Epidermal melanocyte (primary cell): Measurements from ENCODE around the gene CTSC.
"Not testable (repeated sequence)": the region's sequence is repeated elsewhere in the genome, so short reads cannot be mapped to it uniquely, and the experiment has no call there.

Experiments
- DNase-seq: peaks from one replicate; pipeline ENCODE4 v3.0.0; 2011; ENCODE audit warnings: low spot score; ENCODE audit not compliant: insufficient read length

The CTSC gene

DNA sequence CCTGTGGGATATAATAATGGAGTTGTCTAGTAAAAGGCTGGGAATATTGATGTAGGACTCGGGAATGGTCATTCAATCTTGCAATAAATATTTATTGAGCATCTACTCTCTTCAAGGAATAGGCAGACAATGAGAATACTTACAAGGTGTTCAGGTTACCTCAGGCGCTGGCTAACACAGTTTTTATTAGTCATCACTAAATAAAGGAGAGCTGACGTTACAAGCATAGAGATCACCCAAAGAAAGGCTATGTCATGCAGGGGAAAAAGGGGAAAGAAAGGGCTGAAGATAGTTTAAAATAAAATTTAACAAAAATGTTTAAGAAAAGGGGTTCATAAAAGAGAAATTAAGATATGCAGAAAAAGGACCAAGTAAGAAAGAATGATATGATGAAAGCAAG lies 15.8 kb upstream of the CTSC start:
- DNase-seq, result no peak

DNA sequence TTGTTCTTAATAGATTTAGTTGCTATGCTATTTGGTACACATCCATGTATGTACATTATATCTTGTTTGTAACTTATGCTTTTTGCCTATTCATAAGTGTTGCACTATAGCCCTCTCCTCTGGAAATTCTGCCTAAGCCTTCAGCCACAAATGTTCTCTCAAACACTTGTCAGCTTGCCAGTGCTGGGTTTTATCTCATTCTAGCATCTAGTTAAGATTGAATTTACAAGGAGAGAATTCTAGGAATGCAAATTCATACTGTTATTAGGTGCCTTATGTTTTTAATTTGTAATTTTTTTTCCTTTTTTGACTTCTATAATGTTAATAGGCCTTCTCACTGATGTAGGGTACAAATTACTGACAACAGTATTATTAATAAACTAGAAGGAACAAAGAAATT lies 14.6 kb upstream of the CTSC start:
- DNase-seq, result no peak

DNA sequence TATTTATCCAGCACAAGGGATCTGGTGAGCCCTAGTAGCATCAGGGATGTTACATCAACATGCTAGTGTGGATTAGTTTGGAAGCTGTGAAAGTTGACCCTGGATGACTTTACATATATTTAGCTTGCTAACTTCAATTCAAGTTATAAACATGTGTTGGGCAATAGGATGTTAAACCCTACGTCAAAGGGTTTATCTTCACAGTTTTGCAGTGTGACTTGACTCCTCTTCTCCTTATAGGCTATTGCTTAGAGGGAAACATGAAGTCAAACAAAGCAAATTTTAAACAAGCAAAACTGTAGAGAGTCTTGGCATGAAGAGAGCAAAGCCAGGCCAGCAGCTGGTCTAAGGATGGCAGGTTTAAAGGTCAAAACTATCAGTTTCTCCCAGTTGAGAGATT lies 11.3 kb upstream of the CTSC start:
- DNase-seq, result no peak

DNA sequence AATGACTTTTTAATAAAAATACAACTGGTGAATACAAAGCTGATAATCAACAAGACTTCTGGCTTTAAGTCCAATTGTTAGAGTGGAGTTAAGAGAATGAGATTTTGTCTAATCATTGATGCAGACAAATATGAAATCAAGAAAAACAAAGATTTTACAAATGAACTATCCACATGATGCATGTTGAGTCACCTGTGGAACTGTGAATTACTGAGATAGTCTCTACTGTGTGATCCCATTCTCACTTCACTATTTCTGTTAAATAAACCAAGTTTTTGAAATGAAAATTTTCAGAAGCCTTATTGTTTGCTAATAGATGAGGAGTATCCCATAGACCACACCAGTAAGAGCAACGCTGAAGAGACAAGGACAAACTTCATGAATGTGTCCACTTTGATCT lies 8.4 kb upstream of the CTSC start:
- no peak for DNase-seq

DNA sequence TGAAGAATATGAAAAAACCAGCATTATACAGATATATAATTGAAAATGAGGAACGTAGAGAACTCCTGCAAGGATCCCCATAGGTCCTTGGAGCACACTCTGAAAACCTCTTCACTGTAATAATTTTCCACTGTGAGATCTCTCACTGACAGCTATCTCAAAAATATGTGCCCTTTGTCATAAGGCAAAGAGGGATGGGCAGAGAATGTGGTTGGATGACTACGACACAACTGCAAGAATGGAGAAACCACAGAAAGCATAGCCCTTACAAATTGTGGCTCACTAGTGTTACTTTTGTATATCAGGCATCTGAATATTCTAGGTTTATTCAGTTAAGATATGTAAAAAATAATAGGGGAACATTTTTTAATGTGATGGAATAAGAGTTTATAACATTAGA lies 7.9 kb upstream of the CTSC start:
- no peak for DNase-seq

DNA sequence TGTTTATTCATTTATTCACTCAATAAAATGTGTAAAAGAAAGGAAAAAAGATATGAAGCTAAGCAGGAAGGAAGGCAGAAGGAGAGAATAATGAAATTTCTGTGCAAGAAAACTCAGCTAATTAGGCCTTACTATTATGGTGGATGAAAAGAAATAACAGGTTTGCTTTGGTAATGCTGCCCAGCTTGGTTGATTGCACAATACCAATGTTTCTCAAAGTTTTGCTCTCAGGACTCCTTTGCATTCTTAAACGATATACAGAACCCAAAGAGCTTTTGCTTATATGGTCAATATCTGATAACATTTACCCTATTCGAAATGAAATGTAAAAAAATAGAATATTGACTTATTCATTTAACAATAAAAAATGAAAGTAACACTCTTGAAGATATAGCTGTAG lies 7.3 kb upstream of the CTSC start:
- DNase-seq, result no peak

DNA sequence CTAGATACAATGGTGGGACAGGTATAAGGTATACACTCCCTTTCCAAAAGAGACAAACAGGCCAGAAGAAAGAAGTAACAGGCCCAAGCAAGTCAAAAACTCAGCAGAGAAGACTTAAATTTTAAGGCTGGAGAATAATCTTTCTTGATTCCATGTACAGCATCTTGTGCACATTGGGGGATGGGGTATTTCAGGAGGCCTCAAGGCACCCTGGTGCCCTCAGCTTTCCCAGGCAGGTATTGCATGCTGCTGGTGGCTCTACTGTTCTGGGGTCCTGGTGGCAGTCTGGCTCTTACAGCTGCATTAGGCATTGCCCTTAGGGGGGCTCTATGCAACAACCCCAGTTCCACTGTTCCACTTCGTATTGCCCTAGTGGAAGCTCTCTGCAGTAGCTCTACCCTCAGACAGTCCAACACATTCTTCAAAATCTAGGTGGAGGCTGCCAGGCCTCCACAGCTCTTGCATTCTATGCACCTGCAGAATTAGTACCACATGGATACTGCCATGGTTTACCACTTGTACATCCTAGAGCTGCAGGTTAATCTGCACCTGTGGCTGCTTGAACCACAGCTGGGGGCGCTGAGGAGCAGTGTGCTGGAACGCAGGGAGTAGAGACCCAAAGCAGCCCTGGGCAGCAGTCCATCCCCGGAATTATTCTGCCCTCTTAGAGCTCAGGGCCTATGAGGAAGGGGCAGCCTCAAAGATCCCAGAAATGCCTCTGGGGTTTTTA lies 4.2 kb upstream of the CTSC start:
- DNase-seq, result no peak

DNA sequence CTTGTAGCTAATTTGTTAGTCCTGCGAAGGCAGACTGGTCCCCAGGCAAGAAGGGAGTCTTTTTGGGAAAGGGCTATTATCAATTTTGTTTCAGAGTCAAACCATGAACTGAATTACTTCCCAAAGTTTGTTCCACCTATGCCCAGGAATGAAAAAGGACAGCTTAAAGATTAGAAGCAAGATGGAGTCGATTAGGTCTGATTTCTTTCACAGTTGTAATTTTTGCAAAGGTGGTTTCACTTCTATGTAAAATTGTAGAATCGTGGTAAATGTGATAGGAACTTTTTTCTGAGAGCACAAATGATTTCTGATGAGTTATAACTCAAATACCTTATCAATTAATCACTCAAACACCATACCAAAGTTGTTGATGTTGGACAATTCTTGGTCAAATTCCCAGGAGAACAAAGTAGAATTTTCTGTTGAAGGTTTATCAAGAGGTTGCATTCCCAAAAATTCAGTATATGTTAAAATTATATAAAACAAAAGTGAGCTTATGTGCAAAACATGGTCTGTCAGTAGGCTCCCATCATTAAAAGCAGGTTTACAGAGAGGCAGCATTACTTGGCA lies 2.9 kb upstream of the CTSC start:
- no peak for DNase-seq

DNA sequence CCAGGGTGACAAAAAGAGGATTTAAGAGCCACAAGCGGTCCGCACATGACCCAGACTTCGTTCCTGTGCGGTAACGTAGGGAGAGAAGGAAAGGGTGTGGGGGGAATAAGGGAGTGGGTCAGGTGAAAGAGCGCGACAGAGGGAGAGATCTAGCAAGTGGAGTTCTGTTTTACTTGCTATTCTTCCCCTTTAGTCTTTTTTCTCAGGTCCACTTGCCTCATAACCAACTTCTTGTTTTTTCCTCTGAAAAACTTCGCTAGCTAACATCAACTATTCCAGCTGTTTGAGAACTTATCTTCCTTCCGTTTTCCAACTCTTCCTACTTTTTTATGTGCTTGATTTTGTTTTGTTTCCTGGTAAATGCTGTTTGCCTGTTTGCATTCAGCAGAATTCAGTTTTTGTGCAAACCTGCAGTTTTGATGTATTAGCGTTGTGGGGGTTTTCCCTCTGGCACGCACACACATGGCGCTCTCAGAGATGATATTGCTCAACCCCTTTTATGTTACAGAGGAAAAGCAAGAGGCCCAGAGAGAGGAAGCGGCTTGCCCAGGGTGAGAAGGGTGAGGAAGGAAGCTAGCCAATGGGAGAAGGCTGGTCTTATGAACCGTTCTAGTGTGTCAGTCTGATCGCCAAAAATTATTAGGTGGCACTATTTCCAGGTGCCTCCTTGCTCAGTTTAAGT lies 592 bp upstream of the CTSC start:
- DNase-seq, result no peak

DNA sequence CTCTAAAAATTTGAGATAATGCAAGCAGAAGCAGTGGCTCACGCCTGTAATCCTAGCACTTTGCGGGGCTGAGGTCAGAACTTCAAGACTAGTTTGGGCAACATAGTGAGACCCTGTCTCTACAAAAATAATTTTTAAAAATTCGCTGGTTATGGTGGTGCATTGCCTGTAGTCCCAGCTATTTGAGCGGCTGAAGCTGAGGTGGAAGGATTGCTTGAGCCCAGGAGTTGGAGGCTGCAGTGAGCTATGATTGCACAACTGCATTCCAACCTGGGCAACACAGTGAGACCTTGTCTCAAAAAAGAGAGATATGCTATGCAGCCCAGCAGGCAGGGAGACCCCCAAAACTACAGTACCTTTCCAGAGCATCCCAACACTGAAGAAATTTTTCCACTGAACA lies 2.3 kb downstream of the CTSC start:
- DNase-seq, result no peak

DNA sequence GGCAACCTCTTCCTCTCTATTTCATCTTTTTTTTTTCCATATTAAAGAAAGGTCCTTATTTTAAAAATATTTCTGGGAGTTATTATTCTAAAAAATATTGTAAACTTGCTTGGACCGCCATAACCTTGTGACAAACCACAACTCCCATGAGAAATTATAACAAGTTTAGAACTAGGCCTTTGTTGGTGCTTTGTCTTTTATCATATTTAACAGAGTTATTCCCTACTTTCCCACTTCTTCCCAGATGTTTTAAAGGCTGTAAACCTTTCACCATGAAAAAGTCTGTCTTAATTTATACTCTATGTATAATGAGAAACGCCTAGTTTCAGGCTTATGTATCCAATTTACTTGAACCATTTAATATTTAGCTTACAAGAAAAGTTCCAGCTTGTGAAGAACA lies 3.7 kb downstream of the CTSC start:
- DNase-seq, result no peak

DNA sequence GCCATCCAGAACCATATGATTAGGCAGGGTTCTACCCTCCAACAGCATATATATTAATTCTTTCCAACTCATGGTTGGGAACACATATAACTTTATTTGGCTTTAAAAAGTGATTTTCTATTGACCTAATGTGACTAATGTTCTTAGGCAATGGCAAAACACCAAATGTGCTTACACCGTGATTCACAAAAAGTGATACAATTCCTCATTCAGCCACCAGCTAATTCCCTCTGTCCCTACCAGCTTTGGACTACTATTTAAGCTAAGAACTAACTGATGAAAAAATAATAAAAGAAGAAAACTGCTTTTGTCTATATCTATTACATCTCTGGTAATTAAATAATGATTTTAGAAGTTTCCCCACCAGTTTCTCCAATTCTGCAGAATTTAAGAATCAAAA lies 4.7 kb downstream of the CTSC start:
- no peak for DNase-seq

DNA sequence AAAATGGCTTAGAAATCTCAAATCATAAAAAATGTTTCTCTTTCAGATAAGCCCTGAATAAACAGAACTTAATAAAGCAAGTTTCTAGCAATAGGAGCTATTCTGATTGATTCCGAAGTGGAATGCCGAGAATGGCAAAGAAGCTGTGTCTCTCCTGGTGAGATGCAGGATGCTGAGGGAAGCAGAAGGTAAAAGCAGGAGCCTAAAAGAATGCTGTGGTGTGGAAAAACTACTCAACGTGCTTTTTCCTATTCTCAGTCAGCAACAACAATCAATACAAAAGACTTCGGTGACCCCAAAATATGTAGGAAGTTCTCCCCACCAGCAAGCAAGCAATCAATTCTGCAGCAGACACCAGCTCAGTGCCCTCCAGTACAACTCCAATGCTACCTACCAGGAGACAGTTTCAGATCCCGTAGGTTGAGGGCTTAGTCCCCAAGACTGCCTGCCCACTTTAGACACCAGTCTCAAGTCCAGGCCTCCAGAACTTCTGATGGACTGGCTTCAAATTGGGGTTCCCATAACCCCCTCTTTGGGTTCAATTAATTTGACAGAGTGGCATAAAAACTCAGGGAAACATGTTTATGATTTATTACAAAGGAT lies 6.6 kb downstream of the CTSC start:
- no peak for DNase-seq

DNA sequence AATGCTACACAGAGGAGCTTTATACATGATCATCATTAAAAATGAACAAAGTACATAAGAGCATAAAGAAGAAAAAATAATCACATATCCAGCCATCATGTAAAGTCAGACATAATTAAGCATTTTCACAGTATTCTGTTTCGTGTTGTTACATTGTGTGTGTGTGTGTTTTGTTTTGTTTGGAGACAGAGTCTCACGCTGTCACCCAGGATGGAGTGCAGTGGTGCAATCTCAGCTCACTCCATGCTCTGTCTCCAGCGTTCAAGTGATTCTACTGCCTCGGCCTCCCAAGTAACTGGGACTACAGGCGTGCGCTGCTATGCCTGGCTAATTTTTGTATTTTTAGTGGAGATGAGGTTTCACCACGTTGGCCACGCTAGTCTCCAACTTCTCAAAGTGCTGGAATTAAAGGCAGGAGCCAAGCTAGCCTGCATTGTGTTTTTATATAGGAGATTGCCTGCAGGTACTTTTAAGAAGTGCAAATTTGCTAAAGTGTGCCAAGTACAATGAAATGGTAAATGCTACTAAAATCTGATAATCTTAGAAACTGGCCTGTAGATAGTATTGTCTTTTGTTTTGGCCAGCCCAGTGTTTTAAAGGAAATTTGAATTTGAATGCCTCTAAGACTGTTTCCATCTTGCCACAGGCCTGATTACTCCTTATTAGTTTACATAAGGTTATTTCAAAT lies 7.8 kb downstream of the CTSC start:
- no peak for DNase-seq

DNA sequence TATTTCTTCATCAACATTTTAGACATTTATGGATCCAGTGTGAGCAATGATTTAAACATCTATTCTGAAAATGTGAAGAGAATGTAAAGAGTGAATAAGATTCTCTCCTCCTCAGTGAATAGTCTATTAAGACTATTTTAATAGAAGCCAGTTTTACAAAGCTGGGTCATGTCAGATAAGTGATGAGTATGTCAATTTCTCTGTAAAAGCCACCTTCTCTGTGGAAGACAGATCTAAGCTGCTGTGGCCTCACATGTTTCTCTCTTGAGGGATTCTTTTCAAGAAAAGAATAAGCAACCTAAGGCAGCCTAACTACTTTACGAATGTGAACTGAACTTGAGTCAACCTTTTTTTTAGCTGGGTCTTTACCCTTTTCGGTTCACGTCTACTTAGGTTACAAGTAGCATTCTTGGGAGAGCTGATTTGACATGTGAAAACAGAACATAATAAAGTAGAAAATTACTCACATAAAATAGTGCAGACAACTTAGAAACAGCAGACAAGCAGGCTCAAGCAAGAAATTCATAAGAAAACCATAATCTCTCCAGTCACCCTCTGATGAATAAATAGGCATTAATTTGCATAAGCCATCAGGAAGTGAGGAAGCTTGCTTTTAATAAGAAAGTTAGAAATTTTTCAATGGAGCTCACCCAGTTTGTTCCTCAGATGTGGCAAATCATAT lies 9.9 kb downstream of the CTSC start:
- no peak for DNase-seq

DNA sequence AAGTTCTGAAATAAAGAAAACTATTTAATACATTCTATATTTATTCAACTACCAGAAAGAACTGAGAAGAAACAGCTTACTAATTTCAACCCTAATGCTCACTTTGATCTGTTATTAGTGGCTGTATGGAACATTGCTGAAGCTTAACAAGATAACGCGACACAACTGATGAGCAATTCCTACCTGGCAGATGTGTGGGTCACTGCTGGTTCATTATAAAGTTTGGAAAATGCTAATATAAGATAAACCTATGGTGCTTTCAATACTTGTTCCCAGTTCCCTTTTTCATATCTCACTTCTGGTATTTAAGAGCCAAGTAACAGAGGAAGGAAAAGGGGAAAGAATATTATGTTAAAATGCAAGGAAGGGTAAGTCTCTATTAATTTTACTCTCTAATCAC lies 10.5 kb downstream of the CTSC start:
- DNase-seq, result no peak

DNA sequence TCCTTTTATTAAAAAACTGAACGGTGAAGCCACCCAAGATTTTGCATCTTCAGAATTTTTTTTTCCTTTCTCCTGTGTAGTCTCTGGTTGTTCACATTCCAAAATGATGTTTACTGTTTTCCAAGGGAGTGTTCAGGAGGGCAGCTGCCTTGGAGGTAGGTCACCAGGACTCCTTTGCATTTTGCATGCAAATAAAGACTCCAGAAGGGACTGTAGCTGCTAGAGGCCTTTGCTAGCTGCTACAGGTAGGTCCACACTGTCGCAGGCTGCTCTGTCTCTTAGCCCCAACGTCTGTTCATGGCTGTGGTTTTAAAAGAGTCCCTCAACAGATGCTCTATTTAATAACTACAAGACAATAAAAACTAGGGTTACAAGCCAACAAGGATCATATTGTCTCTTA lies 11.4 kb downstream of the CTSC start:
- DNase-seq, result no peak

DNA sequence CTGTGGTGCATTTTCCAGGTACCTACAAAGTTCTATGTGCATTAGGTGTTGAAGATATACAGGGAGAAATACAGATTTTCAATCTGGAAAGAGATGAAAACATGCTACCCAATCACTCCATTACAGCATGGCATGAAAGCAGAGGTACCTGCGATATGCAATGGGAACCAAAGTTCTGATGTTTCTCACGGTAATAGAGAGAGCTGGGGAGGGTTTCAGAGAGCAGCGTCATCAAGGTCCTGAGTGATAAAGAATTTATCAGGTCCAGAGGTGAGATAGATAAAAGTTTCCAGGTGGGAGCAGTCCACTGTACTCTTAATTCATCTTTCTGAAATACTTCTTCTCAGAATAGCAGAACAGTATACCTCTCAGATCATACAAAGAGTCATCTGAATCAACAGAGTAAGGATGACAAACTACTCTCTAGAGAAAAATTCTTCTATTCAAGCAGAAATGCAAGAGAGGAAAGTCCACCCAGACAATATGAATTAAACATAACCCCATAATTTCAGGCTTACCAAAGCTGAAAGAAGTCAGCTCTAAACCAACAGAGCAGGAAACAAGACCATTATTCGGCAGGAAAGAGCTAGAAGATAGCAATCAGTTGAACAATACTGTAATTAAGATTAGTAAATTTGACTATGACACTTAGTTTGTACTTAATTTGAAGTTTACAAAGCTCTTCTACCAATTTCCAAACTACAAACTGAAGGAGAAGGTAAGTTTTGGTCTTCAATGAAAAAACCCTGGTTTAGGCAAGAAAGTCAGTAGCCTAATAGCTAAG lies 12.8 kb downstream of the CTSC start:
- DNase-seq, result no peak

DNA sequence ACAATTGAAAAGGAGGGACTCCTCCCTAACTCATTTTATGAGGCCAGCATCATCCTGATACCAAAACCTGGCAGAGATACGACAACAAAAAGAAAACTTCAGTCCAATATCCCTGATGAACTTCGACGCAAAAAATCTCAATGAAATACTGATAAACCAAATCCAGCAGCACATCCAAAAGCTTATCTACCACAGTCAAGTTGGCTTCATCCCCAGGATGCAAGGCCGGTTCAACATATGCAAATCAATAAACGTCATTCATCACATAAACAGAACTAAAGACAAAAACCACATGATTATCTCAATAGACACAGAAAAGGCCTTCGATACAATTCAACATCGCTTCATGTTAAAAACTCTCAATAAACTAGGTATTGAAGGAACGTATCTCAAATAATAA lies 14.7 kb downstream of the CTSC start:
- not testable (repeated sequence) for DNase-seq

DNA sequence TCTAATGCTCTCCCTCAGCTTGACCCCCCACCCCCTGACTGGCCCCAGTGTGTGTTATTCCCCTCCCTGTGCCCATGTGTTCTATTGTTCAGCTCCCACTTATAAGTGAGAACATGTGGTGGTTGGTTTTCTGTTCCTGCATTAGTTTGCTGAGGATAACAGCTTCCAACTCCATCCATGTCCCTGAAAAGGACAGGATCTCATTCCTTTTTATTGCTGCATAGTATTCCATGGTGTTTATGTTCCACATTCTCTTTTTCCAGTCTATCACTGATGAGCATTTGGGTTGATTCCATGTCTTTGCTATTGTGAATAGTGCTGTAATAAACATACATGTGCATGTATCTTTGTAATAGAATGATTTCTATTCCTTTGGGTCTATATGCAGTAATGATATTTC lies 16.1 kb downstream of the CTSC start:
- not testable (repeated sequence) for DNase-seq

DNA sequence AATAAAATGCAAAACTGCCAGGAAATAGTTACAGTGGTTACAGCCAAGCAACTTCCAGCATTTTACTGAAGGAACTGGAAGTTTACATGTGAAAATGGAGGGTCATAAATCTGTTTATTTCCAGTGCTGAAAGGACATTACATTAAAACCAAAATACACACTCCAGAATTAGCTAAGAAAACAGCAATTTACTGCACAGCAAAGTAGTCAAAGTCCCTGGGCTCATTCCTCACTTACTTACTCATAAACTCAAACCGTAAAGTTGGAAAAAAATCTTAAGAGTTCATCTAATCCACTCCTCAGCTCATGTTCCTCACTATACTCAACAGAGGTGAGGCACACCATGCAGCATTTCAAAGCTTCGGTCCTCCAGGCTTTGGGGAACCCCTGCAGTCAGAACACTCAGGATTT lies 17.4 kb downstream of the CTSC start:
- no peak for DNase-seq
